ENCODE measurements around the gene FCRLA. TPM values are rescaled to one million over a fixed set of nuclear protein-coding genes. Genes with fewer than 3 reads are reported as not detected.
"Not testable (repeated sequence)": the region's sequence is repeated elsewhere in the genome, so short reads cannot be mapped to it uniquely, and the experiment has no call there.

FCRLA gene, protein sequence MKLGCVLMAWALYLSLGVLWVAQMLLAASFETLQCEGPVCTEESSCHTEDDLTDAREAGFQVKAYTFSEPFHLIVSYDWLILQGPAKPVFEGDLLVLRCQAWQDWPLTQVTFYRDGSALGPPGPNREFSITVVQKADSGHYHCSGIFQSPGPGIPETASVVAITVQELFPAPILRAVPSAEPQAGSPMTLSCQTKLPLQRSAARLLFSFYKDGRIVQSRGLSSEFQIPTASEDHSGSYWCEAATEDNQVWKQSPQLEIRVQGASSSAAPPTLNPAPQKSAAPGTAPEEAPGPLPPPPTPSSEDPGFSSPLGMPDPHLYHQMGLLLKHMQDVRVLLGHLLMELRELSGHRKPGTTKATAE
- polyA plus RNA-seq (2.0 to 3.4 TPM (median 3.0 TPM) in 3 replicates), polyA minus RNA-seq (2.0 to 4.0 TPM (median 2.3 TPM) in 3 replicates)
- polyA plus RNA-seq (2011; ENCODE audit: low read depth) = not detected
- polyA plus RNA-seq (2011; cell fraction: cytosol; rRNA removed) = 1.2 and 1.4 TPM in 2 replicates
- polyA plus RNA-seq (2011; cell fraction: nucleus; rRNA removed) = 3.2 and 3.6 TPM in 2 replicates
- 0.16 and 1.8 TPM in 2 replicates for polyA plus RNA-seq (2012; ENCODE audit: low replicate concordance)
- 1.9 TPM for polyA minus RNA-seq (2011; cell fraction: cytosol; rRNA and poly(A)+ RNA removed)
- 3.1 and 3.5 TPM in 2 replicates for polyA minus RNA-seq (2011; cell fraction: nucleus; rRNA and poly(A)+ RNA removed)

GRCh38 chr1:161706482-161707347, at the start of gene FCRLA:
Gene FCRLA, plus strand, starts transcription at chr1:161707229. Its CDS starts 36 bp downstream, at chr1:161707265.
- Histone ChIP-seq H2AFZ (ENCODE audit: control insufficient read depth, low read length) (peak within 1 kb of the TSS; percentile 27), H3K27ac (ENCODE audit: control insufficient read depth, insufficient read depth, low read length) (peak within 1 kb of the TSS; percentile 74)
- peak; percentile 91 for FAIRE-seq

DNA sequence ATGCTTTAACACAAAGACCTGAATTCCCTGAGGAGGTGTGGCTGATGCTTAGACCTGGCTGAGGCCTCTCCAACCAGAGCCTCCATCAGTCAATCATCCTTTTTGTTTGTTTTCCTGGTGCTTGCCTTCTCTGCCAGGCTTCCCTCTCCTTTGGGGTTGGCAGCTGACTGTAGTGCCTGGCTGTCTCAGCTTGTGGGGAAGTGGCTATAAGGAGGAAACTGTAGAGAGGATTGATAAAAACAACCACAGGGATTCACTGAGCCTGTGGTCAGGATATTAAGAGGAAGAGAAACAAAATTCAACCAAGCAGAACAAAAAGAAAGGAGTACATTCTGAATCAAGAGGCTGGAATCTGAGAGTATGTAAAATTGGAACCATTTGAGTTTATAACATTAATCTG, 48.5 kb upstream of the FCRLA start:
- FAIRE-seq; H3K4me1 ChIP-seq (ENCODE audit: control insufficient read depth, extremely low read depth, insufficient read depth, low read length); H4K20me1 ChIP-seq (ENCODE audit: control insufficient read depth, extremely low read depth, insufficient read depth, low read length); H3K79me2 ChIP-seq (ENCODE audit: control insufficient read depth, insufficient read depth, low read length); dilution Hi-C loops (cut with MboI; ENCODE audit: extremely low pct_ligation_motif_present, low sequenced_read_pairs); H3K9me1 ChIP-seq (ENCODE audit: control insufficient read depth, extremely low read depth, insufficient read depth, low read length); H3K9me3 ChIP-seq (ENCODE audit: control insufficient read depth, low read depth, low read length); H3K9ac ChIP-seq (ENCODE audit: control insufficient read depth, extremely low read depth, insufficient read depth, low read length); H3K4me2 ChIP-seq (ENCODE audit: control insufficient read depth, extremely low read depth, insufficient read depth, low read depth, low read length); H3K4me3 ChIP-seq (ENCODE audit: control insufficient read depth in 2 of 3, extremely low read depth in 1 of 3, insufficient read depth in 2 of 3, low read depth in 1 of 3, low read length in 3 of 3); H2AFZ ChIP-seq (ENCODE audit: control insufficient read depth, low read length); H3K27me3 ChIP-seq (ENCODE audit: control insufficient read depth, extremely low read depth, insufficient read depth, low read length); H3K27ac ChIP-seq (ENCODE audit: control insufficient read depth, insufficient read depth, low read length); H3K36me3 ChIP-seq (ENCODE audit: control insufficient read depth in 2 of 2, extremely low read depth in 1 of 2, insufficient read depth in 2 of 2, low read length in 2 of 2); DNase-seq (ENCODE audit: low read depth, low spot score): not testable (repeated sequence)

More at GRCh38 chr1:161706482-161707347, at the start of gene FCRLA:
- H3K4me1 ChIP-seq (ENCODE audit: control insufficient read depth, extremely low read depth, insufficient read depth, low read length) = peaks cover 14% of the 10 kb centered on the region
- H3K9ac ChIP-seq (ENCODE audit: control insufficient read depth, extremely low read depth, insufficient read depth, low read length) = peak within 1 kb of the TSS; percentile 45
- TF ChIP-seq EZH2 (IDR thresholded peaks at IDR 0.05; ENCODE audit: low read length) (no peak), CTCF (optimal IDR thresholded peaks at IDR 0.05 in 1 of 3, IDR thresholded peaks at IDR 0.05 in 1 of 3, conservative IDR thresholded peaks at IDR 0.05 in 1 of 3; ENCODE audit: extremely low read depth in 1 of 3, insufficient read depth in 2 of 3, low read length in 3 of 3) (no peak)
- H3K9me1 ChIP-seq (ENCODE audit: control insufficient read depth, extremely low read depth, insufficient read depth, low read length) = no peaks in the 10 kb centered on the region
- H3K4me2 ChIP-seq (ENCODE audit: control insufficient read depth, extremely low read depth, insufficient read depth, low read depth, low read length) = peak within 1 kb of the TSS; percentile 37
- H3K79me2 ChIP-seq (ENCODE audit: control insufficient read depth, insufficient read depth, low read length) = no peaks in the 10 kb centered on the region
- H3K27me3 ChIP-seq (ENCODE audit: control insufficient read depth, extremely low read depth, insufficient read depth, low read length) = no peaks in the 10 kb centered on the region
- H3K9me3 ChIP-seq (ENCODE audit: control insufficient read depth, low read depth, low read length) = no peaks in the 10 kb centered on the region
- DNase-seq (ENCODE audit: low read depth, low spot score) = peak; percentile 33
- dilution Hi-C loops (cut with MboI; ENCODE audit: extremely low pct_ligation_motif_present, low sequenced_read_pairs) = no loop called here
- no peaks in the 10 kb centered on the region for H4K20me1 ChIP-seq (ENCODE audit: control insufficient read depth, extremely low read depth, insufficient read depth, low read length)
- H3K36me3 ChIP-seq (ENCODE audit: control insufficient read depth in 2 of 2, extremely low read depth in 1 of 2, insufficient read depth in 2 of 2, low read length in 2 of 2) = no peaks in the 10 kb centered on the region
- H3K4me3 ChIP-seq (ENCODE audit: control insufficient read depth in 2 of 3, extremely low read depth in 1 of 3, insufficient read depth in 2 of 3, low read depth in 1 of 3, low read length in 3 of 3) = no peak within 1 kb of the TSS

- H3K79me2 ChIP-seq (ENCODE audit: control insufficient read depth, insufficient read depth, low read length); H3K9ac ChIP-seq (ENCODE audit: control insufficient read depth, extremely low read depth, insufficient read depth, low read length); H4K20me1 ChIP-seq (ENCODE audit: control insufficient read depth, extremely low read depth, insufficient read depth, low read length); DNase-seq (ENCODE audit: low read depth, low spot score); H3K4me2 ChIP-seq (ENCODE audit: control insufficient read depth, extremely low read depth, insufficient read depth, low read depth, low read length); FAIRE-seq; H3K4me1 ChIP-seq (ENCODE audit: control insufficient read depth, extremely low read depth, insufficient read depth, low read length); dilution Hi-C loops (cut with MboI; ENCODE audit: extremely low pct_ligation_motif_present, low sequenced_read_pairs); H3K9me3 ChIP-seq (ENCODE audit: control insufficient read depth, low read depth, low read length); H3K27ac ChIP-seq (ENCODE audit: control insufficient read depth, insufficient read depth, low read length); H3K36me3 ChIP-seq (ENCODE audit: control insufficient read depth in 2 of 2, extremely low read depth in 1 of 2, insufficient read depth in 2 of 2, low read length in 2 of 2); H2AFZ ChIP-seq (ENCODE audit: control insufficient read depth, low read length); H3K4me3 ChIP-seq (ENCODE audit: control insufficient read depth in 2 of 3, extremely low read depth in 1 of 3, insufficient read depth in 2 of 3, low read depth in 1 of 3, low read length in 3 of 3); H3K27me3 ChIP-seq (ENCODE audit: control insufficient read depth, extremely low read depth, insufficient read depth, low read length); H3K9me1 ChIP-seq (ENCODE audit: control insufficient read depth, extremely low read depth, insufficient read depth, low read length): not testable (repeated sequence)
Measured at GRCh38 chr1:161661660-161662311, 45.2 kb upstream of the FCRLA start.
